Peyer's patch (tissue), 4 donors: Measurements from ENCODE around the gene PRKAR1B. TPM values are rescaled to one million over a fixed set of nuclear protein-coding genes. Genes with fewer than 3 reads are reported as not detected.
A peak's percentile ranks its signal among the peaks of the same experiment; 100 is the strongest.

Source experiments
- DNase-seq, 3 donors: peaks; one replicate each; pipeline ENCODE4 v3.0.0-alpha.2; 2017 to 2019
- H3K27ac ChIP-seq, 4 donors: fragments of 200-600 bp; sonication (generic); one replicate each; pipeline ENCODE4 v1.5.1; 2016 to 2019
- H3K27me3 ChIP-seq, 2 donors: fragments of 200-600 bp; sonication (generic); one replicate each; pipeline ENCODE4 v1.5.1; 2019
- H3K36me3 ChIP-seq, 3 donors: fragments of 200-600 bp; sonication (generic); one replicate each; pipeline ENCODE4 v1.5.1; 2016 to 2019
- H3K4me1 ChIP-seq, 4 donors: fragments of 200-600 bp; sonication (generic); one replicate each; pipeline ENCODE4 v1.5.1; 2016 to 2019
- H3K4me3 ChIP-seq, 4 donors: fragments of 200-600 bp; sonication (generic); 1 replicate in 3 of 4; 2 replicates in 1 of 4; pipeline ENCODE4 v1.5.1; 2016 to 2019; ENCODE audit warnings: mild to moderate bottlenecking in 1 of 4
- H3K9me3 ChIP-seq, 4 donors: fragments of 200-600 bp; sonication (generic); one replicate each; pipeline ENCODE4 v1.5.1; 2016 to 2019; ENCODE audit warnings: mild to moderate bottlenecking in 1 of 4
- POLR2A ChIP-seq, 2 donors: fragments of 450-650 bp; IDR thresholded peaks; one replicate each; pipeline ENCODE4 v1.5.1; 2017; ENCODE audit warnings: antibody characterized with exemption in 2 of 2, mild to moderate bottlenecking in 2 of 2, moderate library complexity in 2 of 2
- total RNA-seq, 4 donors: library from RNA; depleted of rRNA; stranded (reverse); fragments of >200 nt; gene quantifications; one replicate each; pipeline ENCODE4 v1.1.0, GENCODE V29; 2016
- TF ChIP-seq, protein P1 (sequence below), 6 experiments: fragments of 450-650 bp in 4 of 6; fragments of 200-600 bp in 2 of 6; sonication (generic) in 1 of 6; IDR thresholded peaks; one replicate each; pipeline ENCODE4 v1.5.1; 2017 to 2019; ENCODE audit warnings: antibody characterized with exemption in 6 of 6, mild to moderate bottlenecking in 3 of 6, moderate library complexity in 1 of 6

Gene PRKAR1B
- total RNA-seq, 4 donors from 2014 or later: 13.0 to 42.9 (median 17.0) TPM

DNA sequence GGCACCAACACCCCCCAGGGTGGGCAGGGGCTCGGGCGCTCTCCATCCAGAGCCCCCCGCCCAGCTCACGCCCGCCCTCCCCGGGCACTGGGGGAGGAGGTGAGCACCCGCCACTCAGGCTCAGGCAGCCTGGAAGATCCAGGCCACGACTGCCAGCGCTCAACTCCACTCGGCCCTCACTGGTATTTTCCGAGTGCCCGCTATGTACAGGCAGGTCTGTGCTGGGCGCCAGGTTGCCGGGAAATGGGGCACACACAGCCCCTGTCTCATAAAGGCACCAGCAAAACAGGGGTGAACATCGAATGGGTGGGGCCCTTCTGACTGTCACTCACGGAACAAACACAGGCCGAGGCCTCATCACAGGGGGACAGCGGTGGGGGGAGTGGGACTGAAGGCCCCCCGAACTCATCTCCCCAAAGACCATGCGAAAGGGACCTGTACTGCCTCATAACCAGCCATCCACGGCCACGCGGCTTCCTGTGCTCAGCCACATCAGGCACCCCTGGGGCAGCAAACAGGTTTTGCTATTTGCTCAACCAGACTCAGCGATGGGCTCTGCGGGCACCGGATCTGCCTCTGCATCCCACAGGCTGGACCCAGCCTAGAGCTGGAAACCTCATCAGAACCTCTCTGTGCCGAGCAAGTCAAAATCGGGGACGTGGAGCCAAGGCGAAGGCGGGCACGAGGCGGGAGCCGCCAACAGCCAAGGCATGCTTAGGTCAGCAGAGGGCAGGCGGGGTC, 99.2 kb downstream of the PRKAR1B start:
- Histone ChIP-seq H3K4me1 (no peaks in the 10 kb centered on the region), H3K27me3 (no peaks in the 10 kb centered on the region), H3K4me3 (no peak overlapping the region), H3K36me3 (no peaks in the 10 kb centered on the region), H3K27ac (no peak overlapping the region), H3K9me3 (peaks cover 0 to 4% (median 0%) of the 10 kb centered on the region in 4 donors)
- TF ChIP-seq, protein P1, sequence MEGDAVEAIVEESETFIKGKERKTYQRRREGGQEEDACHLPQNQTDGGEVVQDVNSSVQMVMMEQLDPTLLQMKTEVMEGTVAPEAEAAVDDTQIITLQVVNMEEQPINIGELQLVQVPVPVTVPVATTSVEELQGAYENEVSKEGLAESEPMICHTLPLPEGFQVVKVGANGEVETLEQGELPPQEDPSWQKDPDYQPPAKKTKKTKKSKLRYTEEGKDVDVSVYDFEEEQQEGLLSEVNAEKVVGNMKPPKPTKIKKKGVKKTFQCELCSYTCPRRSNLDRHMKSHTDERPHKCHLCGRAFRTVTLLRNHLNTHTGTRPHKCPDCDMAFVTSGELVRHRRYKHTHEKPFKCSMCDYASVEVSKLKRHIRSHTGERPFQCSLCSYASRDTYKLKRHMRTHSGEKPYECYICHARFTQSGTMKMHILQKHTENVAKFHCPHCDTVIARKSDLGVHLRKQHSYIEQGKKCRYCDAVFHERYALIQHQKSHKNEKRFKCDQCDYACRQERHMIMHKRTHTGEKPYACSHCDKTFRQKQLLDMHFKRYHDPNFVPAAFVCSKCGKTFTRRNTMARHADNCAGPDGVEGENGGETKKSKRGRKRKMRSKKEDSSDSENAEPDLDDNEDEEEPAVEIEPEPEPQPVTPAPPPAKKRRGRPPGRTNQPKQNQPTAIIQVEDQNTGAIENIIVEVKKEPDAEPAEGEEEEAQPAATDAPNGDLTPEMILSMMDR (IDR thresholded peaks at IDR 0.05): no peak
- TF ChIP-seq POLR2A (IDR thresholded peaks at IDR 0.05): no peak
- no peak for DNase-seq

GRCh38 chr7:625376-625971, 101.6 kb downstream of the PRKAR1B start:
- Histone ChIP-seq H3K4me1 (no peaks in the 10 kb centered on the region), H3K27ac (no peak overlapping the region), H3K27me3 (no peaks in the 10 kb centered on the region), H3K36me3 (no peaks in the 10 kb centered on the region), H3K4me3 (no peak overlapping the region), H3K9me3 (peaks cover 0 to 4% (median under 1%) of the 10 kb centered on the region in 4 donors)
- TF ChIP-seq POLR2A (IDR thresholded peaks at IDR 0.05): no peak
- TF ChIP-seq, protein P1 (IDR thresholded peaks at IDR 0.05): no peak
- no peak for DNase-seq

GRCh38 chr7:623464-623863, 103.6 kb downstream of the PRKAR1B start:
- H3K27me3 ChIP-seq: no peaks in the 10 kb centered on the region
- H3K4me1 ChIP-seq: peaks cover 0 to 12% (median 4%) of the 10 kb centered on the region in 4 donors
- peaks cover 0 to 4% (median 2%) of the 10 kb centered on the region in 4 donors for H3K9me3 ChIP-seq
- H3K4me3 ChIP-seq: no peak overlapping the region
- no peak overlapping the region for H3K27ac ChIP-seq
- H3K36me3 ChIP-seq: no peaks in the 10 kb centered on the region
- DNase-seq: no peak
- TF ChIP-seq, protein P1 (IDR thresholded peaks at IDR 0.05): no peak
- no peak for TF ChIP-seq POLR2A (IDR thresholded peaks at IDR 0.05)

- Histone ChIP-seq H3K4me1 (peaks cover 0 to 24% (median 6%) of the 10 kb centered on the region in 4 donors), H3K4me3 (no peak overlapping the region), H3K9me3 (peaks cover 0 to 4% (median 2%) of the 10 kb centered on the region in 4 donors), H3K27me3 (no peaks in the 10 kb centered on the region), H3K27ac (no peak overlapping the region), H3K36me3 (no peaks in the 10 kb centered on the region)
- TF ChIP-seq POLR2A (IDR thresholded peaks at IDR 0.05): no peak
- TF ChIP-seq, protein P1 (IDR thresholded peaks at IDR 0.05): no peak
- DNase-seq: peak in 1 of 3 donors; percentile 43
Measured at GRCh38 chr7:621572-622285, 105.4 kb downstream of the PRKAR1B start.

DNA sequence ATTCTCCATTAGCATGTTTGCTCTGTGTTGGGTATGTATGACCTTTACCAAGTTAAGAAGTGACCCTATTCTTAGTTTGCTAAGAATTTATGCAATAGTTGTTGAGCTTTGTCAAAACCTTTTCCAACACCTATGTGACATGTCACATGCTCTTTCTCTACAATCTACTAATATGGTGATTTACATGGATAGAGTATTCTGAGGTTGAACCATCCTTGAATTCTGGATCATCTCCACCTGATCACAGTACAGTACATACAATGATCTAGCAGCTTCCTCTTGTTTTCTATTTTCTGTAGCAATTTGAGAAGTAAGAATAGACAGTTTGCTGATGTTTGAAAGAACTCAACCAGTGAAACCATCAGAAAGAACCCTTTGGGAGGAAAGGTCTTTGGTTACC, 106.2 kb downstream of the PRKAR1B start:
- no peak for TF ChIP-seq POLR2A (IDR thresholded peaks at IDR 0.05)
- TF ChIP-seq, protein P1 (IDR thresholded peaks at IDR 0.05): no peak
- Histone ChIP-seq H3K27ac (no peak overlapping the region), H3K27me3 (no peaks in the 10 kb centered on the region), H3K4me3 (no peak overlapping the region), H3K36me3 (no peaks in the 10 kb centered on the region), H3K4me1 (peaks cover 0 to 24% (median 6%) of the 10 kb centered on the region in 4 donors), H3K9me3 (peaks cover 0 to 4% (median 2%) of the 10 kb centered on the region in 4 donors)
- no peak for DNase-seq
